Suppressor macrophage treated with lipopolysaccharide for 1 hour (primary cell): Measurements from ENCODE around the gene UGT1A3.

ENCODE experiments used
- DNase-seq, 3 donors: peaks; one replicate each; pipeline ENCODE4 v3.0.0-alpha.2; 2020 to 2022

Gene UGT1A3

GRCh38 chr2:233817995-233818638 lies 89.3 kb downstream of the UGT1A3 start:
- no peak for DNase-seq

DNA sequence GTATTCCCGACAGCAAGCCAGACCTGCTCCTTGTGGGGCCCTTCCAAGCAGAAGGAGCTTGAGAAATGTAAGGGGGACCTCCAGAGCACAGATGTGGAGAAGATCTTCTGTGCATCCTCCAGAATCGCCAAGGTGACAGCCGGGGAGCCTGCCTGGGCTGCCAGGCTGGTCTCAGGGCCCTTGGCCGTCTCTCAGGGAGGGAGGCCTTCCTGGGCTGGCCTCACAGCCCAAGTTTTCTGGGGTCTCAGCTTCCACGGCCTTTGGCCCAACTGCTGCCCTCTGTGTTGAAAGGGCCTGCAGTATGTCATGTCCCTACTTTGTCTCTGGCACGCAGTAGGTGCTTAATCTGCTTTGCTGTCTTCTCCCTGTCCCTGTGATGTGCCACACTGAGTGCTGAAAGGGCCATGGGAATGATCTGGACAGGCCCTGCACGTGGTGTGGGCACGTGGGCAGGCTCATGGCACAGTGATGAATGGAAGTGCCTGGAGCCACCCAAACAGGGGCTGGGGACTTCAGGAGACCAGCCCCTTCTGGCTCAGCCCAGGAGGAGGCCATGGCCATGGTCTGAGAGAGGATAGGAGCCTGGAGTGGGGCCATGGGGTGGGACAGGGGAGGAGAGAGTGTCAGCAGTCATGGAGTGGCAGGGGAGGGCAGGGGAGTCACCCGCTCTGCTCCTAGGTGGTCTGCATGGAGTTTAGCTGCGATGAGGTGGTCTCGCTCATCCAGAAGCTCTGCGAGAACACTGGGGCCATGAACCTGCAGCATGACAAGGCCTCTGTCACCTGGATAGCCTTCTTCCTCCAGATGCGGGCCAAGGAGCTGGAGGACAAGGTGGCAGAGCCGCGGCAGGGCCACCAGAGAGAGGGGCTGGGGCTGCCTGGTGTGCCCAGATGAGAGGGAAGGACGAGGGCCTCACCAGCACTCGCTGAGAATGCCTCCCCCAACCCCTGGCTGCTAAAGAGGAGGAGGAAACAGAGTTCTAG lies 90.1 kb downstream of the UGT1A3 start:
- DNase-seq = no peak

DNA sequence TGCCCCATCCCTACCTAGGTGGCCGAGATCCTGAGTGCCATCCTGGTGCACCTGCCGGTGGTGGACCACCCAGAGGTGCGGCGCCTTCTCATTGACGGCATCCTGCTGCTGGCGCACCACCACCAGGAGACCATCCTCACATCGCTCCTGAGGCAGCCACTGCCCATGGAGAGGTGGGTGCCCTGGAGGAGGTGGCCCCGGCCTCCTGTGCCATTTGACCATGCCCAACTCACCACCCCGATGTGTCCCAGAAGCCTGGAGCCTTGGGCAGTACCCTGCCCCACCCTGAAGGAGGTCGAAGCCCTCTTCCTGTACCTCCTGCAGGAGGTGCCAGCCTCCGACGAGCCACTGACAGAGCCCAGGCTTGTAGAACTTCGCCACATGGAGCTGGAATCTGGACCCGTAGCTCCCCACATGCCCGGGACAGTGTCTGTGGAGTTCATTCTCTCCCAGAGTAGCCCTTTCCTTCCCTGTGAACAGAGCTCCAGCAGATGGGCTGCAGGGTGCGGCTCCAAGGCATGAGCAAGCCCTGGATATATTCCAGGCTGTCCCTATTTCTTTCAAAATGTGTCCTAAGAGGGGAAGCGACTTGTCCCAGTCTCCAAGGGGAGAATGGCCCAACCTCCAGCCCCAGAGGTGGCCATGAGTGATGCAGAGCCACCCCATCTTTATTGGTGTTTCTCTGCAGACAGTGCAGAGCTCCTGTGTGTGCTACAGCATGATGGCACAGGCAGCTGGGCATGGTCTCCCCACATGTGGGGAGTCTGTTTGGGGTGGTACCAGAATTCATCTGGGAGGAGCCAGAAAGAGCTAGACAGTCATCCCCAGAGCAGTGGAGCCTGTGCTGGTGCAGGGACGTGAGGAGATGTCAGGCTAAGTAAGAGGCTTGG lies 91.3 kb downstream of the UGT1A3 start:
- DNase-seq = no peak

DNA sequence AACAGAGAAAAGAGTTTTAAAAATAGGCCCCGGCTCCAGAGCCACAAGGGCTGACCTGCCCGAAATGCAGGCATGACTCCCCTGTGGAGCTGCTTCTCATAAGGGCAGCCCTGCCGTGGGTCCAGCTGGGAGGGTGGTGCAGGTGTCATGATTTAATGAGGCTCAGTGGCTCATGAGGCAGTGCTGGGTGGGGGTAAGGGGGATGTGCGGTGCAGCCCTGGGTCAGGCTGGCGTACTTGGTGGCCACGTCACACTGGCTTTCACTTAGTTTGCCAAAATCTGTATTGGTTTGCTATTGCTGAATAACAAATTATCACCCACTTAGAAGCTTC lies 91.9 kb downstream of the UGT1A3 start:
- no peak for DNase-seq

DNA sequence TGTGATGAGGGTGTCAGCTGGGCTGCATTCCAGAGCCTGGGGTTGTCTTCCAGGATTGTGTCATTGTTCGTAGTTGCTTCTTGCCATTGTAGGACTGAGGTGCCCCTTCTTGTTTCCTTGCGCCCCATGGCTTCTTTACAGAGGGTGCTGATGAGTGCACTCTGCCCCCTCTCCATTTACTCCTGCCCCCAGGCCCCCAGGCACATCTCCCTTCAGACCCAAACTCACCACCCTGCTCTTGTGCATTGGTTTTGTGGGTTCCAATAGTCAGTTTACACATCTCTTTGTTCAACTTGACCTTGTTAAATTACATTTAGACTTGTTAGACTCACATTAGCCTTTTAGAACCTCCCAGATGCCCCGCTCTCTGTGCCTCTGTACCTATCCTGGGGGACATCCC lies 92.4 kb downstream of the UGT1A3 start:
- DNase-seq = no peak

DNA sequence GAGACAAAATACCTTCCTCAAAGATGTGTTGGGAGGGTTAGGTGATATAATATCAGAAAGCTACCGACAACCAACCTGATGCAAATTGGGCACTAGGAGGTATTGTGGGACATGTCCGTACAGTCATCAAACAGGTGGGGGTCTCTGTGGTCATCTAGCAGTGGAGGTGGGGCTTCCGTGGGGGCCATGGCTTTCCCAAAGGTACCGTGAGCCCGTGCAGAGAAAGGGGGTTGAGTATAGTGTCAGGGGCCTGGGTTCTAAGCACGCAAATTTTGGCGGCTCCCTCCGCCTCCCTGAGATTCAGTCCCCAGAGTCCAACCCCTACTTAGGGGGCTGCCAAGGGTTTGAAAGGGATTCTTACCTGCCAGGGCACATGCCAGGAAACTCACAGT lies 92.9 kb downstream of the UGT1A3 start:
- no peak for DNase-seq

DNA sequence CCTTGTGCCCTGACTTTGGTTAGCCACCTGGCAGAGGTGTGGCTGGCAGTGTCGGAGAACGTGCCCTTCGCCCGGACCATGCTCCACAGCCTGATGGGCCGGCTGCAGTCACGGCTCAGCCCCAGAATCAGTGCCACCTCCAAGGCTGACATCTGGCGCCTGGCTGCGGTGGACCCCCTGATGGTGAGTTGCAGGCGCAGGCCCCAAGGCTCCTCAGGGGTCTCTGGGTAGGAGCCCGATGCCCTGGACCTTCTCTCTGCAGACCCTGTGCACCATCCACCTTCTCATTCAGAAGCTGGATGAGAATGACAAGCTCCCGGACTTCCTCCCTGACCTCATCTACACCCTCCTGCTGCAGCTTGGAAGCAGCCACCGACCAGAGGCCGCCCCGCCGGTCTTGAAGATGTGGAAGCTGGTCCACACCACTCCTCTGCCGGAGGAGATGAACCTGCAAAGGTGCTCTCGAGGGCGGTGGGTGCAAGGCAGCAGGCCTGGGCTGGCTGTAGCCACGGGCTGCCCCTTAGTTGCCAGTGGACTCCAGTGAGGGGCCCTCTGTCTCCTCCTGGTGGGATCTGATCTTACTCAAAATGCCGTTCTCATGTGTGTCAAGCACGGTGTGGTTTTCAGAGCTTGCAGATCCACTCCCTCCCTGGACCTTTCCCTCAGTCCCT lies 93.4 kb downstream of the UGT1A3 start:
- DNase-seq = no peak
